H1 (cell line): ENCODE data around the gene ELFN1. TPM values are rescaled to one million over a fixed set of nuclear protein-coding genes. Genes with fewer than 3 reads are reported as not detected.
A peak's percentile ranks its signal among the peaks of the same experiment; 100 is the strongest.

Source experiments
- CTCF ChIA-PET: fragments of 300-600 bp; sonication (Branson Sonifier 250); formaldehyde crosslinking; loops from one replicate; lab custom pipeline; 2021; ENCODE audit not compliant: partially characterized antibody; lab: Charles Lee
- POLR2A ChIA-PET: fragments of 300-600 bp; sonication (Branson Sonifier 250); formaldehyde crosslinking; loops from one replicate; lab custom pipeline; 2021; ENCODE audit warnings: inconsistent platforms; ENCODE audit not compliant: partially characterized antibody; lab: Charles Lee
- DNase-seq, 2 experiments: peaks; one replicate each; pipeline versions ENCODE4 v3.0.0 to v3.0.0-alpha.2; 2010 to 2022; ENCODE audit warnings: low spot score in 2 of 2, low read depth in 1 of 2, mixed read lengths in 1 of 2
- FAIRE-seq: peaks from 2 replicates; lab custom pipeline; 2011; peaks lifted over from hg19 to GRCh38; lab: Jason Lieb, UNC
- H2AFZ ChIP-seq: 2 replicates; pipeline ENCODE4 v1.8.1; 2012; ENCODE audit warnings: low read length, inconsistent platforms
- H2AK5ac ChIP-seq: 2 replicates; pipeline ENCODE4 v1.6.1; 2013; ENCODE audit warnings: low read depth, low read length
- H2BK120ac ChIP-seq: replicated peaks from 2 replicates; pipeline ENCODE3; 2013; ENCODE audit warnings: low read depth, low read length, inconsistent platforms
- H2BK12ac ChIP-seq: 2 replicates; pipeline ENCODE4 v1.6.1; 2013; ENCODE audit warnings: low read depth, low read length
- H2BK15ac ChIP-seq: 2 replicates; pipeline ENCODE4 v1.6.1; 2013; ENCODE audit warnings: low read length
- H2BK20ac ChIP-seq: 2 replicates; pipeline ENCODE4 v1.6.1; 2013; ENCODE audit warnings: low read length
- H2BK5ac ChIP-seq: 2 replicates; pipeline ENCODE4 v1.6.1; 2013; ENCODE audit warnings: low read depth, low read length
- H3K14ac ChIP-seq: 2 replicates; pipeline ENCODE4 v1.6.1; 2013; ENCODE audit warnings: inconsistent platforms; ENCODE audit not compliant: insufficient read length
- H3K18ac ChIP-seq: 2 replicates; pipeline ENCODE4 v1.6.1; 2013; ENCODE audit warnings: low read length; ENCODE audit errors: extremely low read depth
- H3K23ac ChIP-seq: 2 replicates; pipeline ENCODE4 v1.6.1; 2013; ENCODE audit warnings: inconsistent platforms; ENCODE audit not compliant: insufficient read length
- H3K23me2 ChIP-seq: 2 replicates; pipeline ENCODE4 v1.6.1; 2013; ENCODE audit warnings: low read depth, low read length
- H3K27ac ChIP-seq: 2 replicates; pipeline ENCODE4 v1.6.1; 2011; ENCODE audit warnings: low read depth, low read length, inconsistent platforms
- H3K27me3 ChIP-seq, 4 experiments: replicated peaks in 1 of 4; 1 replicate in 1 of 4; 2 replicates in 3 of 4; pipeline versions ENCODE4 v1.6.1 to v1.8.1; 2011 to 2013; ENCODE audit warnings: low read length in 3 of 4, mild to moderate bottlenecking in 3 of 4, inconsistent platforms in 2 of 4, mixed read lengths in 2 of 4, moderate library complexity in 1 of 4; ENCODE audit not compliant: control insufficient read depth in 3 of 4, insufficient read depth in 3 of 4; ENCODE audit errors: extremely low read depth in 1 of 4
- H3K36me3 ChIP-seq, 4 experiments: 2 replicates each; pipeline versions ENCODE4 v1.6.1 to v1.8.1; 2011 to 2013; ENCODE audit warnings: mild to moderate bottlenecking in 4 of 4, low read length in 3 of 4, moderate library complexity in 2 of 4, control low read depth in 1 of 4, inconsistent platforms in 1 of 4; ENCODE audit not compliant: insufficient read depth in 4 of 4, control insufficient read depth in 2 of 4
- H3K4ac ChIP-seq: replicated peaks from 2 replicates; pipeline ENCODE3; 2013; ENCODE audit warnings: low read length, low read depth, mixed read lengths, inconsistent platforms; ENCODE audit not compliant: insufficient read length
- H3K4me1 ChIP-seq, 4 experiments: replicated peaks in 1 of 4; 1 replicate in 1 of 4; 2 replicates in 3 of 4; pipeline versions ENCODE4 v1.6.1 to v1.8.1; 2011 to 2013; ENCODE audit warnings: low read length in 3 of 4, inconsistent platforms in 2 of 4, mixed read lengths in 1 of 4; ENCODE audit not compliant: insufficient read depth in 4 of 4, control insufficient read depth in 3 of 4
- H3K4me2 ChIP-seq, 2 experiments: 2 replicates each; pipeline versions ENCODE4 v1.6.1 to v1.8.1; 2011 to 2013; ENCODE audit warnings: low read depth in 2 of 2, low read length in 2 of 2, control low read depth in 1 of 2, inconsistent platforms in 1 of 2, mild to moderate bottlenecking in 1 of 2; ENCODE audit not compliant: insufficient read depth in 1 of 2
- H3K4me3 ChIP-seq, 4 experiments: fragments of 200-600, 300-600 bp in 1 of 4; sonication (generic), shearing (Covaris generic), sonication (Bioruptor Twin) in 1 of 4; 2 replicates each; pipeline versions ENCODE4 v1.5.1 to v1.8.1; 2011 to 2016; ENCODE audit warnings: low read length in 4 of 4, low read depth in 3 of 4, control low read depth in 2 of 4, inconsistent platforms in 2 of 4, mild to moderate bottlenecking in 2 of 4, mixed read lengths in 1 of 4, moderate library complexity in 1 of 4; ENCODE audit not compliant: insufficient read depth in 2 of 4; ENCODE audit errors: extremely low read depth in 1 of 4
- H3K56ac ChIP-seq: replicated peaks from 2 replicates; pipeline ENCODE3; 2013; ENCODE audit warnings: low read depth, mild to moderate bottlenecking, mixed read lengths, low read length, inconsistent platforms; ENCODE audit not compliant: insufficient read length
- H3K79me1 ChIP-seq: 2 replicates; pipeline ENCODE4 v1.6.1; 2013; ENCODE audit warnings: low read depth, low read length, control low read depth
- H3K79me2 ChIP-seq, 2 experiments: 2 replicates each; pipeline versions ENCODE4 v1.6.1 to v1.8.1; 2012 to 2013; ENCODE audit warnings: low read length in 2 of 2, mild to moderate bottlenecking in 2 of 2, inconsistent platforms in 1 of 2; ENCODE audit not compliant: insufficient read depth in 2 of 2, control insufficient read depth in 1 of 2
- H3K9ac ChIP-seq, 4 experiments: replicated peaks in 1 of 4; 1 replicate in 1 of 4; 2 replicates in 3 of 4; pipeline versions ENCODE4 v1.6.1 to v1.8.1; 2011 to 2013; ENCODE audit warnings: low read depth in 3 of 4, low read length in 3 of 4, control low read depth in 2 of 4, mild to moderate bottlenecking in 2 of 4, moderate library complexity in 2 of 4, inconsistent platforms in 1 of 4; ENCODE audit errors: extremely low read depth in 1 of 4
- H3K9me3 ChIP-seq, 2 experiments: 2 replicates each; pipeline versions ENCODE4 v1.6.1 to v1.8.1; 2012 to 2013; ENCODE audit warnings: mild to moderate bottlenecking in 2 of 2, moderate library complexity in 2 of 2, control low read depth in 1 of 2, inconsistent platforms in 1 of 2, low read depth in 1 of 2, low read length in 1 of 2, mixed read lengths in 1 of 2; ENCODE audit not compliant: insufficient read depth in 2 of 2
- H4K20me1 ChIP-seq, 2 experiments: replicated peaks in 1 of 2; 2 replicates each; pipeline versions ENCODE3 to v1.8.1; 2011 to 2013; ENCODE audit warnings: inconsistent platforms in 2 of 2, low read length in 2 of 2, mild to moderate bottlenecking in 1 of 2; ENCODE audit not compliant: insufficient read depth in 2 of 2, control insufficient read depth in 1 of 2
- H4K5ac ChIP-seq: 2 replicates; pipeline ENCODE4 v1.6.1; 2013; ENCODE audit warnings: low read length, low read depth, mixed read lengths, inconsistent platforms; ENCODE audit not compliant: insufficient read length
- H4K8ac ChIP-seq: 2 replicates; pipeline ENCODE4 v1.8.0; 2013; ENCODE audit warnings: mild to moderate bottlenecking, moderate library complexity, low read length, inconsistent platforms; ENCODE audit not compliant: insufficient read depth; ENCODE audit errors: extremely low read depth
- H4K91ac ChIP-seq: replicated peaks from 2 replicates; pipeline ENCODE3; 2013; ENCODE audit warnings: low read length, mixed read lengths, inconsistent platforms; ENCODE audit not compliant: insufficient read length
- ASH2L ChIP-seq: fragments of 200-600, 300-600 bp; sonication (generic); IDR thresholded peaks from one replicate; pipeline ENCODE4 v1.7.1; 2017; ENCODE audit warnings: low read length
- BCL11A ChIP-seq, 2 experiments: IDR thresholded peaks; one replicate each; pipeline ENCODE4 v1.6.1; 2011; ENCODE audit warnings: low read depth in 2 of 2, low read length in 2 of 2, mild to moderate bottlenecking in 2 of 2
- CREB1 ChIP-seq: IDR thresholded peaks from 2 replicates; pipeline ENCODE4 v1.6.1; 2012; ENCODE audit warnings: inconsistent platforms
- GABPA ChIP-seq: IDR thresholded peaks from 2 replicates; pipeline ENCODE4 v1.6.1; 2011; ENCODE audit warnings: mild to moderate bottlenecking, low read length, moderate library complexity, borderline replicate concordance; ENCODE audit not compliant: insufficient read depth
- JUND ChIP-seq: IDR thresholded peaks from 2 replicates; pipeline ENCODE4 v1.6.1; 2011; ENCODE audit warnings: mild to moderate bottlenecking, improper control_type of control experiment, low read length
- RNF2 ChIP-seq: fragments of 200-900, 300-1000 bp; sonication (generic); IDR thresholded peaks from 2 replicates; pipeline ENCODE4 v1.7.1; 2016; ENCODE audit warnings: borderline replicate concordance, low read depth, mild to moderate bottlenecking, antibody characterized with exemption, low read length; ENCODE audit not compliant: poor library complexity, severe bottlenecking; ENCODE audit errors: missing control alignments
- SUZ12 ChIP-seq: fragments of 200-600 bp; sonication (generic); IDR thresholded peaks from 2 replicates; pipeline ENCODE4 v1.6.1; 2012; ENCODE audit warnings: mild to moderate bottlenecking, inconsistent platforms, low read length, moderate library complexity, mixed read lengths
- WGBS, 2 experiments: shearing (Covaris generic) in 1 of 2; methylation state at CpG; one replicate each; pipeline versions ENCODE4 v1.1.6 to v1.1.7; 2013 to 2015; ENCODE audit warnings: low lambda C conversion rate in 2 of 2, mixed read lengths in 2 of 2, inconsistent platforms in 1 of 2, low coverage in 1 of 2, missing lambda C conversion rate in 1 of 2; ENCODE audit not compliant: insufficient replicate concordance in 2 of 2, insufficient coverage in 1 of 2, insufficient read length in 1 of 2; ENCODE audit errors: extremely low coverage in 1 of 2, missing lambda C conversion rate in 1 of 2; 5-methylcytosine and 5-hydroxymethylcytosine counted together
- polyA plus RNA-seq, 7 experiments: library from polyadenylated mRNA; depleted of rRNA in 3 of 7; stranded (reverse) in 5 of 7; unstranded in 2 of 7; fragments of >200 nt in 5 of 7; fragments of 200-250 nt in 2 of 7; gene quantifications; 1 replicate in 5 of 7; 2 replicates in 1 of 7; 4 replicates in 1 of 7; pipeline versions ENCODE4 v1.2.1 to v1.2.3, GENCODE V29; 2011 to 2013; ENCODE audit warnings: missing spikeins in 2 of 7, mixed read lengths in 2 of 7
- total RNA-seq: library from RNA; stranded (reverse); fragmentation: NEBNext Ultra II Directional; extraction: Animal tissue kit (Norgen Biotek cat#: 25700); gene quantifications from 2 replicates; pipeline ENCODE4 v1.2.1, GENCODE V29; 2021

The ELFN1 gene
- total and polyA plus RNA-seq, 2 of the 8 experiments (the other 6 are each of a cell fraction or from before 2014, with no cell fraction given), result 2.0 to 4.5 TPM

GRCh38 chr7:1724118-1724910 is 54.2 kb downstream of the ELFN1 start:
- Histone ChIP-seq H2BK12ac (peak overlapping the region; percentile 60; the same call in 1 of the 2 replicates), H3K23me2 (peaks cover 1% of the 10 kb centered on the region; the same call in 1 of the 2 replicates), H2BK15ac (no peak overlapping the region), H2BK20ac (no peak overlapping the region), H3K27me3 (no peaks in the 10 kb centered on the region), H3K36me3 (no peaks in the 10 kb centered on the region)
- WGBS, 2 experiments, result 94% methylated on average over 21 of the region's 21 CpGs; no CpG with 5 or more reads in 1 of the 2 experiments
- FAIRE-seq, result no peak
- TF ChIP-seq CREB1 (no peak), RNF2 (no peak), ASH2L (no peak), SUZ12 (no peak), GABPA (no peak), BCL11A (IDR thresholded peaks at IDR 0.05; ENCODE audit: low read depth in 2 of 2, low read length in 2 of 2) (no peak), JUND (no peak)
- TF ChIP-seq, all 59 proteins: peak for 0
- peaks cover 0 to 21% (median 12%) of the 10 kb centered on the region in 4 experiments; a peak in 6 of 7 replicates for H3K4me1 ChIP-seq
- DNase-seq, result no peak
- no peak overlapping the region for H4K8ac ChIP-seq
- no peak overlapping the region for H3K14ac ChIP-seq
- no peak overlapping the region for H3K4me3 ChIP-seq
- no peak overlapping the region for H4K5ac ChIP-seq
- no peak overlapping the region for H3K27ac ChIP-seq
- H2BK120ac ChIP-seq, result no peak overlapping the region
- no peak overlapping the region for H3K56ac ChIP-seq
- peaks cover 0 to 2% of the 10 kb centered on the region in 2 experiments for H4K20me1 ChIP-seq
- peaks cover 2% of the 10 kb centered on the region; the same call in 1 of the 2 replicates for H3K79me1 ChIP-seq
- H3K23ac ChIP-seq, result no peak overlapping the region
- H4K91ac ChIP-seq, result peak overlapping the region; percentile 35
- H2AFZ ChIP-seq, result no peak overlapping the region
- no peak overlapping the region for H3K18ac ChIP-seq
- no peaks in the 10 kb centered on the region for H3K79me2 ChIP-seq
- peaks cover 0 to 8% of the 10 kb centered on the region in 2 experiments; a peak in 3 of 4 replicates for H3K9me3 ChIP-seq
- no peak overlapping the region for H3K4ac ChIP-seq
- H3K9ac ChIP-seq, result no peak overlapping the region
- H2BK5ac ChIP-seq, result no peak overlapping the region
- CTCF ChIA-PET, result no interaction called here
- POLR2A ChIA-PET, result no interaction called here
- no peak overlapping the region for H3K4me2 ChIP-seq
- no peak overlapping the region for H2AK5ac ChIP-seq
